Fibroblast of pulmonary artery (primary cell): ENCODE measurements around the gene MRPL28.
A peak's percentile ranks its signal among the peaks of the same experiment; 100 is the strongest.

Experiments used
- DNase-seq: peaks from one replicate; pipeline ENCODE4 v3.0.0-alpha.2; 2010; ENCODE audit warnings: low read depth
- H3K4me3 ChIP-seq: replicated peaks from 2 replicates; pipeline ENCODE4 v1.5.1; 2011; ENCODE audit warnings: low read depth, mild to moderate bottlenecking, control low read depth, low read length, moderate library complexity
- CTCF ChIP-seq: IDR thresholded peaks from 2 replicates; pipeline ENCODE4 v1.5.1; 2011; ENCODE audit warnings: mild to moderate bottlenecking, control low read depth, low read length, inconsistent platforms; ENCODE audit errors: missing control alignments

Gene MRPL28

DNA sequence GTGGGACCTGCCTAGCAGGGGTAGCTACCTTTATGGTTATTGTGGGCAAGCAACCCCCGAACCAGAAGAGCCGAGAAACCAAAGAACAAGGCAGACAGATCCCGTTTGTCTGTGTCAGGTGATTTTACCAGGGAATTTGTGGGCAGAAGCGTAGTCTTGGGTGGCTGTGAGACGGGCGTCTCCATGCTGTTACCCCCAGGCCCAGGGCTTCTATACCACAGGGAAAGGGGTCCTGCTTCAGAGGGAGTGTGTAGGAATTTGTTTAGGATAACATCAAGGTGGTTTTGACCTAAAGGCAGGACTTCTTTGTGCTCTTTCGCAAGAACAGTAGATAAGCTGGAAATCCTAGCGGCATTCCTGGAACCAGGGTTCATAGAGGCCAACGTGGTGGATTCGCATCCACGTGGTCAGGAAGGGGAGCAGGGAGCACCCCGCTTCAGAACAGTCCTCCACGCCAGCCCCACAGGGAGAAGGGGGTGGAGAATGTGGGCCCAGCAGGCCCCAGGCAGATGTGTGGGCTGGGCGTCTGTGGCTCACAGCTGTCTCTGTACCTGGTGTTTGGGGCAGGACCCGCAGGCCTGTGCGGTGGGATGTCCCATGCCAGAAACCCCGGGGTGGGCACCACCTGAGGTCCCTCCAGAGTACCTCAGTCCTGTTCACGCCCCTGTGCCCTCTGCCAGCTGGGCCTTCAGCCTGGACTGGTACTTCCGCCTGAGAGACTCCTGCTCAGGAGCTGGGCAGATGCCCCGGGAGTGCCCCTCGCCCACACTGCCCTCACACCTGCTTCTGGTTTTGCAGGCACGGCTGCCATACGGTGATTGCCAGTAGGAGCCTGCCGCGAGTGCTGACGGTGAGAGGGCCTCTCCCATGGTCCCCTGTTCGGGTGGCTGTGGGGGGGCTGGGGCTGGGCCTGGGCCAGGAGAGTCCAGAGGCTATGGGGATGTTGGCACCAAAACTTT lies 35.5 kb upstream of the MRPL28 start:
- TF ChIP-seq CTCF: no peak
- no peak for DNase-seq
- no peak overlapping the region for H3K4me3 ChIP-seq

DNA sequence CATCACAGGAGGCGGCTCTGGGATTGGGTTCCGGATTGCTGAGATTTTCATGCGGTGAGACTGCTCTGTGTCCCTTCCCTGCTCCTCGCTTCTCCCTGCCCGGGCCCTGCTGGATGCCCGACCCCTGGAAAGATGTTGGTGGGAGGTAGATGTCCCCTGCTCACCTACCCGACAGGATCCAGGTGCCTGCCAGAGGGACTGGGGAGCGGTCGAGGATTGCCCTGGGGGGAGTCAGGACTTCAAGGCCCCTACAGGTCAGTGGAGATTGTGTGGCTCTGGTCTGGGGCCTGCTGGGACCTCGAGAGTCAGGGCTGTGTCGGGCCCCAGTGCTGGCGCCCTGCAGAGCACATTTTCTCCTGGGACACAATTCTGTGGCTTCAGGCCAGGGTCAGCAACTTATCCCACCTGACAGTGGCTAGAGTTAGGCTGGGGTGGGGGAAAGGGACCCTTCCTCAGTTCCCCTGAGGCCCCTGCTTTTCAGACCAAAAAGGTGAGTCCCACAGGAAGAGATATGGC lies 34.7 kb upstream of the MRPL28 start:
- H3K4me3 ChIP-seq: no peak overlapping the region
- no peak for DNase-seq
- TF ChIP-seq CTCF: no peak

DNA sequence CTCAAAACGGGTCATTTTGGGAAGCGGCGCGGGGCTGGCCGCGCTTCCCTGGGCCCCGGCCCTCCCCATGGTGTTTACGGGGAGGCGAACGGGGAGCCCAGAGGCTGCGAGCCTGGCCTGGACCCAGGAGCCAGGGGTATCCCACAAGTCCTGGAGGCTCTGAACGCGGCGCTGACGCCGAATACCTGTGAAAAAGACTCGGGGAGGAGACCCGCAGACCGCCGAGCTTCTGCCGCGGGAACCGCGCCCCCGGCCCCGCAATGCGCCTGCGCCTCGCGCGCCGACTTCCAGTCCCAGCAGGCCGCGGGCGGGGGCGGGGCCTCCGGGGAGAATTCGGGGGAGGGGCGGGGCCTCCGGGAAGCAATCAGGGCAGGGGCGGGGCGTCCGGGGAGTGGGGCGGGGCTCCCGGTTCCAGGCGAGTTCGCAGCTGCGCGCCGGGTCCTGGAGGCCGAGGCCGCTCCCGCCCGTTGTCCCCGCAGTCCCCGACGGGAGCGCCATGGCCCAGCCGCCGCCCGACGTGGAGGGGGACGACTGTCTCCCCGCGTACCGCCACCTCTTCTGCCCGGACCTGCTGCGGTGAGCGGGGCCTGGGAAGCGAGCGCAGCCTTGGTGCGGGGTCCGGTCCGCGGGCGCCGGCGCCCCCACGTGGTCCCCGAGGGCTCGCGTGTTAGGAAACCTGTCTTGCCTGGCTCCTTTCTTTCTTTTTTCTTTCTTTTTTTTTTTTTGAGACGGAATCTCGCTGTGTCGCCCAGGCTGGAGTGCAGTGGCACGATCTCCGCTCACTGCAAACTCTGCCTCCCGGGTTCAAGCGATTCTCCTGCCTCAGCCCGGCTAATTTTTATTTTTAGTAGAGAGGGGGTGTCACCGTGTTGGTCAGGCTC lies 31.4 kb upstream of the MRPL28 start, which contains the start of gene DECR2:
TSS of gene DECR2 (plus strand) at position 418 of the 881 bp plus-strand sequence. CDS start at position 497, 79 bp downstream.
- peak within 1 kb of the TSS; percentile 83 for H3K4me3 ChIP-seq
- DNase-seq: peak; percentile 92
- TF ChIP-seq CTCF: peak; percentile 16

- peak overlapping the region; percentile 83 for H3K4me3 ChIP-seq
Measured at GRCh38 chr16:400061-400591, 29.8 kb upstream of the MRPL28 start.

DNA sequence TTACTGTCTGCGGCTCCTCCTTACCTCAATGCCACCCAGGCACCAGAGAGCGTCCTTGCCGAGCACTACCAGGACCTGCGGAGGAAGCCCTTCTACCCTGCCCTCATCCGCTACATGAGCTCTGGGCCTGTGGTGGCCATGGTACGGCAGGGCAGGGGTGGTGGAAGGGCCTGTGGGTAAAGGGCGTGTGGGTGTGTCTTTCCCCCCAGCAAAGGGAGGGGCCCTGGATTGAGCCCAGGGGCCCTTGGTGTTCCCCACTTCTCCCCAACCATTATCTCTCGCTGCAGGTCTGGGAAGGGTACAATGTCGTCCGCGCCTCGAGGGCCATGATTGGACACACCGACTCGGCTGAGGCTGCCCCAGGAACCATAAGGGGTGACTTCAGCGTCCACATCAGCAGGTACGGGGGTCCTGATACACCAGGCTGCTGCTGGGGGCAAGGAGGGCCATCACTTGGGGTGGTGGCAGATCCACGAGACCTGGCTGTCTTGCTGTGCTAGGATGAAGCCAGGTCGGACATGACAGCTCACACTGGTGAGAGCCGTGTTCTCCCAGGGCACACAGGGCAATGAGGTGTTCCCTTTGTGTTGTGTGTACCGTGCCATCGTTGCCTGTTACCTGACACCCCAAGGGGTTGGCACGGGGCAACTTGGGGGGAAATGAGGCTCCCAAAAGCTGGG lies 29.1 kb upstream of the MRPL28 start:
- H3K4me3 ChIP-seq: no peak overlapping the region
- TF ChIP-seq CTCF: no peak
- no peak for DNase-seq

More at GRCh38 chr16:400061-400591, 29.8 kb upstream of the MRPL28 start:
- TF ChIP-seq CTCF: no peak
- no peak for DNase-seq
